HG03575 (cell line): ENCODE measurements around the gene FBL.
"Not testable (repeated sequence)": the region's sequence is repeated elsewhere in the genome, so short reads cannot be mapped to it uniquely, and the experiment has no call there.

Experiments used
- ATAC-seq: cut with Tn5 transposase; IDR thresholded peaks from one replicate; pipeline ENCODE4 v1.9.1; 2021; ENCODE audit not compliant: unreplicated experiment, insufficient number of reproducible peaks, low FRiP score; ENCODE audit errors: extremely low read depth

FBL gene

GRCh38 chr19:39811064-39811463, 35.1 kb downstream of the FBL start:
- ATAC-seq, result no peak

DNA sequence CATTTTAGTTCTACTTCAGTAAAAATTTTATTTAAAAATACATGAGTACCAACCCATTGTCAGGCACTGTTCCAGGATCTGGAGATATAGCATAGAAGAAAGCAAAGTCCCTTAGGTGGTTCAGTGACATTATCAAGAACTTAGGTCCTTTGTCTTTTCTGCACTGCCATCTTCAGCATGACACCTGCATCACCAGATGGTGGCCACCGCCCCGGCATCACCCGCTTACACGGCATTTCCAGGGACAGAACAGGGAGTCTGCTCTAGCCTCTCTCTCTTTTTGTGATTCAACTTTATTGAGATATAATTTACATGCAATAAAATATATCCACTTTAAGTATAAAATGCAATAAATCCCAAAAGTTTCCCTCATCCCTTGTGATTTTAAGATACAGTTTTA, 35.8 kb downstream of the FBL start:
- ATAC-seq, result no peak

DNA sequence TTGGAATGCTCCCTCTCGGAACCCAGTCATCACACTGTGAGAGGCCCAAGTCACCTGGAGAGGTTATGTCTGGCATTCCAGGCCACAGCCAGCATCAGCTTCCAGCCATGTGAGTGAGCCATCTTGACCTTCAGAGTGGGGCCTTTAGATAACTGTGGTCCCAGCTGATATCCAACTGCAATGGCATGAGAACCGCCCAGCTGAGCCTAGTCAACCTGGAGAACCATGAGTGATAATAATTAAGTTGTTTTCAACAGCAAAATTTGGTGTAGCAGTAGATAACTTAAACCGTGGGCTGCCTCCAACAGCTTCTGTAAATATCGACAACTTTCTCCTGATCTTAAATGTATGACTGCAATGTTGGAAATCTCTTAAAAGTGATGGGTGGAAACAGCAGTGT, 36.8 kb downstream of the FBL start:
- ATAC-seq, result no peak

DNA sequence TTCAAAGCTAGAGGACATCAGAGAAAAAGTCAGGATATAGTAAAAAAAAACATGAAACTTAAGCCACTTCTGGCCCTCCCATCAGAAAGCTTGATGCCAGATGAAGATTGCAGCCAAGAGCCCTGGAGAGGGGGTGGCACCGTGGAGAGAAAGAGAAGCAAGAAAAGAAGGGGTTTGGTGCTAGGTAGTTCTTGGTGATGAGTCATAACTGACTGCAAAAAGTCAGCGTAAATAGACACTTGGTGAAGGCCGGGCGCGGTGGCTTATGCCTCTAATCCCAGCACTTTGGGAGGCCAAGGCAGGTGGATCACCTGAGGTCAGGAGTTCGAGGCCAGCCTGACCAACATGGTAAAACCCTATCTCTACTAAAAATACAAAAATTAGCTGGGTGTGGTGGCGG, 37.5 kb downstream of the FBL start:
- not testable (repeated sequence) for ATAC-seq

DNA sequence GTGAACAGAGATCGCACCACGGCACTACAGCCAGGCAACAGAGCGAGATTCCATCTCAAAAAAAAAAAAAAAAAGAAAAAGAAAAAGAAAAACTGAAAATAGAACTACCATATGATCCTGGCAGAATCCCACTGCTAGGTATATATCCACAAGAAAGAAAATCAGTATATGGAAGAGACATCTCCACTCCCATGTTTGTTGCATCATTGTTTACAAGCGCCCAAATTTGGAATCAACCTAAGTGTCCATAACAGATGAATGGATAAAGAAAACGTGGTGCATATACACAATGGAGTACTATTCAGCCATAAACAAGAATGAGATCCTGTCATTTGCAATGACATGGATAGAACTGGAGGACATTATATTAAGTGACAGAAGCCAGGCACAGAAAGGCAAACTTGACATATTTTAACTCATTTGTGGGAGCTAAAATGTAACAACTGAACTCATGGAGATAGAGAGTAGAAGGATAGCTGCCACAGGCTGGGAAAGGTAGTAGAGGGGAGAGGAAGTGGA, 38.3 kb downstream of the FBL start:
- no peak for ATAC-seq

GRCh38 chr19:39805104-39805503, 41.1 kb downstream of the FBL start:
- no peak for ATAC-seq

DNA sequence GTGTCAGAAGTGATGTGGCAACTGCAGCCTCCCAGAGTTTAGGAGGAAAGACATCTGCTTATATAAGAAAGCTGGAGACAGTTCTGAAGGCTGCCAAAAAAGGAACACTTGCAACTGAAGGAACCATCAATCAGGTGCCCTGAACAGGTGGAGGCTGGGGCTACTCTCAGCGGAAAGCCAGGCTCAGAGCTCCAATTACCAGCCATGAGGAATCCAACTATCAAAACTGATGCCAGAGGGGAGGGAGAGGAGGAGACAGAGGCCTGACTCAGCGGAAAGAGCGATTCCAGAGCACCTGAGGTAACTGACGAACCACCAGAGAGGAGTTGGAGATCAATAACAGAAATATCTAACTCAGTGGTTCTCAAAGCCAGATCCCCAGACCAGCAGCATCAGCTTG, 43.2 kb downstream of the FBL start:
- ATAC-seq, result no peak

- ATAC-seq, result no peak
Observed at GRCh38 chr19:39797083-39797482, 49.1 kb downstream of the FBL start.

GRCh38 chr19:39796000-39796498, 50.1 kb downstream of the FBL start:
- no peak for ATAC-seq

GRCh38 chr19:39795001-39795400, 51.2 kb downstream of the FBL start:
- no peak for ATAC-seq

- no peak for ATAC-seq
Observed at GRCh38 chr19:39792999-39793546, 53.1 kb downstream of the FBL start.

DNA sequence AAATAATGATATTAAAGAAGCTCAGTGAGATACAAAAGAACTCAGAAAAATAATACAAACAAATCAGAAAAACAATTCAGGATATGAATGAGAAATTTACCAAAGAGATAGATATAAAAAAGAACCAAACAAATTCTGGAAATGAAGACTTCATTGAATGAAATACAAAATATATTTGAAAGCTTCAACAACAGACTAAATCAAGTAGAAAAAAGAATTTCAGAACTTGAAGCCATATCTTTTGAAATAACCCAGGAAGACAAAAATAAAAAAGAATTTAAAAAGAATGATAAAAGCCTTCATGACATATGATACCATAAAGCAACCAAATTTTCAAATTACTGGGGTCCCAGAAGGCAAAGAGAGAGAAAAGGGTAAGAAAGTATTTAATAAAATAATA, 57.9 kb downstream of the FBL start:
- ATAC-seq, result no peak
